NB4 (cell line): Measurements from ENCODE around the gene OR13J1.

Experiments
- CTCF ChIP-seq: IDR thresholded peaks from one replicate; pipeline ENCODE4 v1.5.1; 2012; ENCODE audit warnings: low read depth, low read length
- MAX ChIP-seq: IDR thresholded peaks from 2 replicates; pipeline ENCODE4 v1.6.1; 2011; ENCODE audit warnings: low read depth, low read length
- POLR2A ChIP-seq: IDR thresholded peaks from 2 replicates; pipeline ENCODE4 v1.6.1; 2011; ENCODE audit warnings: mild to moderate bottlenecking; ENCODE audit not compliant: insufficient read length; ENCODE audit errors: extremely low read depth

- TF ChIP-seq POLR2A (no peak), CTCF (no peak), MAX (no peak)
Observed at GRCh38 chr9:35905912-35906679, 35.9 kb upstream of the OR13J1 start, which contains the start of gene HRCT1.
